Sigmoid colon (tissue), 7 donors: ENCODE data around the gene MLLT3. TPM values are rescaled to one million over a fixed set of nuclear protein-coding genes. Genes with fewer than 3 reads are reported as not detected.

Experiments used
- DNase-seq: peaks from one replicate; pipeline ENCODE4 v3.0.0-alpha.2; 2019
- H3K27ac ChIP-seq, 4 donors: fragments of 200-600 bp; sonication (generic); one replicate each; pipeline ENCODE4 v1.5.1; 2016 to 2019; ENCODE audit warnings: mild to moderate bottlenecking in 1 of 4
- H3K27me3 ChIP-seq, 3 donors: fragments of 200-600 bp; sonication (generic); one replicate each; pipeline ENCODE4 v1.5.1; 2019; ENCODE audit warnings: mild to moderate bottlenecking in 1 of 3
- H3K36me3 ChIP-seq, 4 donors: fragments of 200-600 bp; sonication (generic); one replicate each; pipeline ENCODE4 v1.5.1; 2016 to 2019
- H3K4me1 ChIP-seq, 4 donors: fragments of 200-600 bp; sonication (generic); one replicate each; pipeline ENCODE4 v1.5.1; 2017 to 2019
- H3K4me3 ChIP-seq, 4 donors: fragments of 200-600 bp; sonication (generic); one replicate each; pipeline ENCODE4 v1.5.1; 2017 to 2019; ENCODE audit warnings: mild to moderate bottlenecking in 2 of 4, moderate library complexity in 1 of 4
- H3K9me3 ChIP-seq, 4 donors: fragments of 200-600 bp in 3 of 4; sonication (generic) in 3 of 4; one replicate each; pipeline versions ENCODE4 v1.5.1 to v1.6.1; 2013 to 2019
- EP300 ChIP-seq, 4 donors: sonication (generic); formaldehyde crosslinking; IDR thresholded peaks; one replicate each; pipeline ENCODE4 v1.6.1; 2017; ENCODE audit warnings: antibody characterized with exemption in 4 of 4
- POLR2A ChIP-seq, 2 donors: fragments of 450-650 bp; IDR thresholded peaks; one replicate each; pipeline ENCODE4 v1.6.1; 2016; ENCODE audit warnings: antibody characterized with exemption in 2 of 2, mild to moderate bottlenecking in 2 of 2, moderate library complexity in 2 of 2
- POLR2AphosphoS5 ChIP-seq, 4 donors: sonication (generic); formaldehyde crosslinking; IDR thresholded peaks; one replicate each; pipeline ENCODE4 v1.6.1; 2017; ENCODE audit warnings: antibody characterized with exemption in 4 of 4
- whole genome bisulfite sequencing, 2 donors: extraction: QIAGEN DNeasy Blood & Tissue Kit; methylation state at CpG; one replicate each; pipeline ENCODE4 v1.1.7; 2013; 5-methylcytosine and 5-hydroxymethylcytosine counted together
- intact Hi-C: fragments of 100-400 bp; cut with DNase I; formaldehyde crosslinking; loops from one replicate; pipeline ENCODE4 v1.15.1; 2023
- polyA plus RNA-seq, 3 donors: library from polyadenylated mRNA; stranded (reverse); fragments of 200-250 nt; gene quantifications; one replicate each; pipeline ENCODE4 v1.2.3, GENCODE V29; 2013
- total RNA-seq, 4 donors: library from RNA; depleted of rRNA; stranded (reverse); fragments of >200 nt; gene quantifications; one replicate each; pipeline ENCODE4 v1.1.0, GENCODE V29; 2016
- TF ChIP-seq, protein P1 (sequence below), 4 experiments: fragments of 450-650 bp in 3 of 4; fragments of 200-600 bp in 1 of 4; IDR thresholded peaks; one replicate each; pipeline ENCODE4 v1.5.1; 2016 to 2019; ENCODE audit warnings: antibody characterized with exemption in 4 of 4, mild to moderate bottlenecking in 3 of 4, moderate library complexity in 2 of 4
- donor health status: healthy with polysubstance abuse.
- donor health status: Bipolar disorder and iron deficiency.
- donor health status: healthy.

Gene MLLT3
- total and polyA plus RNA-seq, 7 donors: 19.0 to 132 (median 25.0) TPM

DNA sequence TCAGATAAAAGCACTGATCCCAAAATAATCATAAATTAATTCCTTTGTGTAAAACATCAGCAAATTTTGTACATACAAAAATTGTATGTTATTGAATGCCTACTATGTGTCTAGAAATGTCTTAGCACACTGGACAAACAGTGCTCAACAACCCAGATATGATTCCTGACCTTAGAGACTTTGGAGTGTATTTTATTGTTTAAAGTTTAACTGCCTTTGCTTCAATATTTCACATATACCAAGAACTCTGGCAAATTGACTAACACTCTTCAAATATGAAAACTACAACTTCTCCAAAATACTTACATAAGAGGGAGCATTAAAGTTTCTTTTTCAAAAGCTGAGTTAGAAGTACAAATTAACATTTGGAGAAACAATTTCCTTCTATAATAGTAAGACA is 231.9 kb downstream of the MLLT3 start:
- DNase-seq: no peak
- no peaks in the 10 kb centered on the region for H3K36me3 ChIP-seq
- H3K4me3 ChIP-seq: no peak overlapping the region
- intact Hi-C loops: no loop called here
- H3K27ac ChIP-seq: no peak overlapping the region
- no peaks in the 10 kb centered on the region for H3K9me3 ChIP-seq
- TF ChIP-seq POLR2A (IDR thresholded peaks at IDR 0.05) (no peak), EP300 (IDR thresholded peaks at IDR 0.05) (no peak), POLR2AphosphoS5 (IDR thresholded peaks at IDR 0.05) (no peak)
- TF ChIP-seq, protein P1, sequence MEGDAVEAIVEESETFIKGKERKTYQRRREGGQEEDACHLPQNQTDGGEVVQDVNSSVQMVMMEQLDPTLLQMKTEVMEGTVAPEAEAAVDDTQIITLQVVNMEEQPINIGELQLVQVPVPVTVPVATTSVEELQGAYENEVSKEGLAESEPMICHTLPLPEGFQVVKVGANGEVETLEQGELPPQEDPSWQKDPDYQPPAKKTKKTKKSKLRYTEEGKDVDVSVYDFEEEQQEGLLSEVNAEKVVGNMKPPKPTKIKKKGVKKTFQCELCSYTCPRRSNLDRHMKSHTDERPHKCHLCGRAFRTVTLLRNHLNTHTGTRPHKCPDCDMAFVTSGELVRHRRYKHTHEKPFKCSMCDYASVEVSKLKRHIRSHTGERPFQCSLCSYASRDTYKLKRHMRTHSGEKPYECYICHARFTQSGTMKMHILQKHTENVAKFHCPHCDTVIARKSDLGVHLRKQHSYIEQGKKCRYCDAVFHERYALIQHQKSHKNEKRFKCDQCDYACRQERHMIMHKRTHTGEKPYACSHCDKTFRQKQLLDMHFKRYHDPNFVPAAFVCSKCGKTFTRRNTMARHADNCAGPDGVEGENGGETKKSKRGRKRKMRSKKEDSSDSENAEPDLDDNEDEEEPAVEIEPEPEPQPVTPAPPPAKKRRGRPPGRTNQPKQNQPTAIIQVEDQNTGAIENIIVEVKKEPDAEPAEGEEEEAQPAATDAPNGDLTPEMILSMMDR (IDR thresholded peaks at IDR 0.05): no peak
- peaks cover 0 to 10% (median 8%) of the 10 kb centered on the region in 4 donors for H3K4me1 ChIP-seq
- H3K27me3 ChIP-seq: no peaks in the 10 kb centered on the region

GRCh38 chr9:20387062-20387461 is 235.2 kb downstream of the MLLT3 start:
- no peaks in the 10 kb centered on the region for H3K36me3 ChIP-seq
- no peak for DNase-seq
- H3K27ac ChIP-seq: no peak overlapping the region
- peaks cover 0 to 12% (median 7%) of the 10 kb centered on the region in 4 donors for H3K4me1 ChIP-seq
- WGBS, 2 donors: 88 to 92% methylated on average over 3 of the region's 3 CpGs
- TF ChIP-seq POLR2AphosphoS5 (IDR thresholded peaks at IDR 0.05): no peak
- TF ChIP-seq, protein P1 (IDR thresholded peaks at IDR 0.05): no peak
- TF ChIP-seq EP300 (IDR thresholded peaks at IDR 0.05): no peak
- no peak for TF ChIP-seq POLR2A (IDR thresholded peaks at IDR 0.05)
- no peaks in the 10 kb centered on the region for H3K27me3 ChIP-seq
- intact Hi-C loops: no loop called here
- no peaks in the 10 kb centered on the region for H3K9me3 ChIP-seq
- no peak overlapping the region for H3K4me3 ChIP-seq

- Histone ChIP-seq H3K9me3 (no peaks in the 10 kb centered on the region), H3K4me3 (no peak overlapping the region), H3K4me1 (peaks cover 0 to 16% (median 7%) of the 10 kb centered on the region in 4 donors), H3K27me3 (no peaks in the 10 kb centered on the region), H3K36me3 (no peaks in the 10 kb centered on the region), H3K27ac (no peak overlapping the region)
- intact Hi-C loops: no loop called here
- DNase-seq: no peak
- TF ChIP-seq, protein P1 (IDR thresholded peaks at IDR 0.05): no peak
- TF ChIP-seq POLR2A (IDR thresholded peaks at IDR 0.05): no peak
- no peak for TF ChIP-seq EP300 (IDR thresholded peaks at IDR 0.05)
- TF ChIP-seq POLR2AphosphoS5 (IDR thresholded peaks at IDR 0.05): no peak
- WGBS, 2 donors: 66 to 76% methylated on average over 2 of the region's 2 CpGs
These were observed 237.7 kb downstream of the MLLT3 start for GRCh38 chr9:20384642-20385041.

- TF ChIP-seq EP300 (IDR thresholded peaks at IDR 0.05) (no peak), POLR2A (IDR thresholded peaks at IDR 0.05) (no peak), POLR2AphosphoS5 (IDR thresholded peaks at IDR 0.05) (no peak)
- TF ChIP-seq, protein P1 (IDR thresholded peaks at IDR 0.05): no peak
- Histone ChIP-seq H3K36me3 (no peaks in the 10 kb centered on the region), H3K27me3 (no peaks in the 10 kb centered on the region), H3K9me3 (no peaks in the 10 kb centered on the region), H3K4me1 (peaks cover 0 to 16% (median 7%) of the 10 kb centered on the region in 4 donors), H3K27ac (no peak overlapping the region), H3K4me3 (no peak overlapping the region)
- intact Hi-C loops: no loop called here
- no peak for DNase-seq
- 11 to 25% methylated on average over 2 of the region's 2 CpGs for WGBS, 2 donors
These were observed 239.7 kb downstream of the MLLT3 start for GRCh38 chr9:20382460-20383071.

DNA sequence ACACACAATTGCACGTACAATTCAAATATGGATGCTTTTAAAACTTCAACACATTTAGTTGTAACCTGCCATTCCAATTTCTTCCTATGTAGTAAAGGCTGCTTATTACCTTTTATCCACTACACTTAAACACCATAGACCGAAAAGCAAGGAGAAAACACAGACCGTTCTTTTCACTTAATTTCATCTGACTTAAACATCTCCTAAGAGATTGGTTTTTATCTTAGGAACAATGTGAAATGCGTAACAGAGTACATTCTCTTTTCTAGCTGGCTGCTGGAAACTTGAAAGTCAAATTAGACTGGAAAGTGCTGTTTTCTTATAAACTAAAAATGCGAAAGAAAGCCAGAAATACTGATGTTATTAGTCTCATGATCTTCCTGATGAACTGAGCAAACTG is 241.8 kb downstream of the MLLT3 start:
- Histone ChIP-seq H3K4me1 (peaks cover 0 to 16% (median 5%) of the 10 kb centered on the region in 4 donors), H3K27me3 (no peaks in the 10 kb centered on the region), H3K36me3 (no peaks in the 10 kb centered on the region), H3K27ac (no peak overlapping the region), H3K4me3 (no peak overlapping the region), H3K9me3 (no peaks in the 10 kb centered on the region)
- intact Hi-C loops: no loop called here
- no peak for DNase-seq
- WGBS, 2 donors: 77 to 89% methylated on average over 5 of the region's 5 CpGs
- TF ChIP-seq, protein P1 (IDR thresholded peaks at IDR 0.05): no peak
- TF ChIP-seq EP300 (IDR thresholded peaks at IDR 0.05) (no peak), POLR2AphosphoS5 (IDR thresholded peaks at IDR 0.05) (no peak), POLR2A (IDR thresholded peaks at IDR 0.05) (no peak)
